ENCODE results near the gene CARD11.

CARD11 gene

DNA sequence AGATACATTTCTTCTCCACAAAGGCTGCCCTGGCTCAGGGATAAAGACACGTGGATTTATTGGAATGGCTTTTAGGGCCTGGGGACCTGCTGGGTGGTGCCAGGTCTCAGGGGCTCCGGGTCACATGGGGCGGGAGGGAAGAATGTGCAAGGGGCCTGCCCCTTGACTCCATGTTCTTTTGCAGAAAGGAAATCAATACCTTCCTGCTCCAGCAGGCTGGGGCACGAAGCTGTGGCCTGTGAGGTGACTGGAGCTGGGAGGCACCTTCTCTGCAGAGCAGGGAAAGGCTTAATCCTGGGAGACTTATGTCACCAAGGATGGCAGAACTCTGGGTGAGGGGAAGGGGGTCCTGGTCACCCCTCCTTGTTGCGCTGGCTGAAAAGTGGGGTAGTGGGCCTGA lies 157.3 kb downstream of the CARD11 start:
- DNase-seq: no peak
- TF ChIP-seq, protein P1, sequence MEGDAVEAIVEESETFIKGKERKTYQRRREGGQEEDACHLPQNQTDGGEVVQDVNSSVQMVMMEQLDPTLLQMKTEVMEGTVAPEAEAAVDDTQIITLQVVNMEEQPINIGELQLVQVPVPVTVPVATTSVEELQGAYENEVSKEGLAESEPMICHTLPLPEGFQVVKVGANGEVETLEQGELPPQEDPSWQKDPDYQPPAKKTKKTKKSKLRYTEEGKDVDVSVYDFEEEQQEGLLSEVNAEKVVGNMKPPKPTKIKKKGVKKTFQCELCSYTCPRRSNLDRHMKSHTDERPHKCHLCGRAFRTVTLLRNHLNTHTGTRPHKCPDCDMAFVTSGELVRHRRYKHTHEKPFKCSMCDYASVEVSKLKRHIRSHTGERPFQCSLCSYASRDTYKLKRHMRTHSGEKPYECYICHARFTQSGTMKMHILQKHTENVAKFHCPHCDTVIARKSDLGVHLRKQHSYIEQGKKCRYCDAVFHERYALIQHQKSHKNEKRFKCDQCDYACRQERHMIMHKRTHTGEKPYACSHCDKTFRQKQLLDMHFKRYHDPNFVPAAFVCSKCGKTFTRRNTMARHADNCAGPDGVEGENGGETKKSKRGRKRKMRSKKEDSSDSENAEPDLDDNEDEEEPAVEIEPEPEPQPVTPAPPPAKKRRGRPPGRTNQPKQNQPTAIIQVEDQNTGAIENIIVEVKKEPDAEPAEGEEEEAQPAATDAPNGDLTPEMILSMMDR (IDR thresholded peaks at IDR 0.05; ENCODE audit: low read depth, low read length): no peak
- Histone ChIP-seq H3K36me3 (no peaks in the 10 kb centered on the region), H3K4me3 (ENCODE audit: low read depth, low read length) (no peak overlapping the region), H3K27me3 (ENCODE audit: insufficient read depth, low read depth, severe bottlenecking) (no peaks in the 10 kb centered on the region), H3K27ac (no peak overlapping the region), H3K9me3 (ENCODE audit: severe bottlenecking) (no peaks in the 10 kb centered on the region)

DNA sequence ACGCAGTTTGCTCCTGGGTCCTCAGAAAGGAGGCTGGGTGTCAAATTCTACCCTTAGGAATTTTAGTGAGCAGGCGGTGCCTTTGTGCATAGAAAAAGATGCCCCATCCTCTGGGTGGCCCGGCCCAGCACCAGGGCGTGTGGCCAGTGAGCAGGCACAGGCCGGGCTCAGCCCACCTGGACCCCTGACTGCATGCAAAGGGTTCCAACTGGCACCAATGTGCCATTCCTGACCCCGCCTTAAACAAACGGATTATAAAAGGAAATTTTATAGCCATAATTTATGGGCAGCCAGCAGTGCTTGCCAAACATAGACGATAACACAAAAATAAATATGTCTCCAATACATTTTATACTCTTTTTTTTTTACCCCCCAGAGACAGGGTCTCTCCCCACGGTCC lies 159.5 kb downstream of the CARD11 start:
- H3K27ac ChIP-seq: no peak overlapping the region
- no peaks in the 10 kb centered on the region for H3K36me3 ChIP-seq
- no peak for DNase-seq
- no peaks in the 10 kb centered on the region for H3K9me3 ChIP-seq (ENCODE audit: severe bottlenecking)
- no peaks in the 10 kb centered on the region for H3K27me3 ChIP-seq (ENCODE audit: insufficient read depth, low read depth, severe bottlenecking)
- TF ChIP-seq, protein P1 (IDR thresholded peaks at IDR 0.05; ENCODE audit: low read depth, low read length): no peak
- H3K4me3 ChIP-seq (ENCODE audit: low read depth, low read length): no peak overlapping the region

DNA sequence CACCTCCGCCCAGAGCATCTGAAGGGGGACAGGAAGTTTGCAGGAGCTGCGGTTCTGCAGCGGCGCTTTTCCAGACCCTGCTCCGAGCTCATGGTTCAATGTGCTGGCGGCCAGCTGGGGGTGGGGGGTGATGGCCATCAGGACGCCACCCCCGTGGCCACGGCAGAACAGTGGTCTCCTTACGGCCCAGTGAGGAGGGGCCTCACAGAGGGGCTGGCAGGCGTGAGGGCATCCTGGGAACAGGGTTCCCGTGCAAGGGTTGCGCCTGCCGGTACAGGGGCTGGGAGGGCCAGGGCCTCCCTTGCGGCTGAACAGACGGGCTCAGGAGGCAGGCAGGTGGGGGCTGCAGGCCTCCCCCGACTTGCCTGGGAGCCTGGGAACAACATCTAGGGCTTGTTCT lies 160.6 kb downstream of the CARD11 start:
- H3K27ac ChIP-seq: no peak overlapping the region
- H3K4me3 ChIP-seq (ENCODE audit: low read depth, low read length): no peak overlapping the region
- no peaks in the 10 kb centered on the region for H3K27me3 ChIP-seq (ENCODE audit: insufficient read depth, low read depth, severe bottlenecking)
- H3K9me3 ChIP-seq (ENCODE audit: severe bottlenecking): no peaks in the 10 kb centered on the region
- H3K36me3 ChIP-seq: no peaks in the 10 kb centered on the region
- TF ChIP-seq, protein P1 (IDR thresholded peaks at IDR 0.05; ENCODE audit: low read depth, low read length): no peak
- no peak for DNase-seq

DNA sequence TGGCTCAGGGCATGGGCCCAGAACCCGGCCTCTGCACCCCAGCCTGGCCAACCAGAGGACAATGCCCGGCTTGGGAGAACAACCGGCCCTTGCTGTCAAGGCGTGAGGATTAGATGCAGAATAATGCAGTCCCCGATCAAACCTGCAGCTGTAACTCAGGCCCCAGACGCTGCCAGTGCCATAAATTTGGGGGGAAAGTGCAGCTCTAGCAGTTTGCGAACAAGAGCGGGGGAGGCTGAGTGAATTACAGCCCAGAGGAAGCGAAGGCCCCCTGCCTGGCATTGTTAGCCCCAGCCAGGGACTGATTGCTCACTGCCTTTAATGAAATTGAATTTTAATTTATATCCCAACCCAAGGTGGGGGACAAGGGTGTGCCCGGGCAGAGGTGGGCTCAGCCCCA lies 161.6 kb downstream of the CARD11 start:
- no peak for DNase-seq
- no peak overlapping the region for H3K27ac ChIP-seq
- TF ChIP-seq, protein P1 (IDR thresholded peaks at IDR 0.05; ENCODE audit: low read depth, low read length): no peak
- H3K36me3 ChIP-seq: no peaks in the 10 kb centered on the region
- no peaks in the 10 kb centered on the region for H3K27me3 ChIP-seq (ENCODE audit: insufficient read depth, low read depth, severe bottlenecking)
- H3K9me3 ChIP-seq (ENCODE audit: severe bottlenecking): no peaks in the 10 kb centered on the region
- no peak overlapping the region for H3K4me3 ChIP-seq (ENCODE audit: low read depth, low read length)

DNA sequence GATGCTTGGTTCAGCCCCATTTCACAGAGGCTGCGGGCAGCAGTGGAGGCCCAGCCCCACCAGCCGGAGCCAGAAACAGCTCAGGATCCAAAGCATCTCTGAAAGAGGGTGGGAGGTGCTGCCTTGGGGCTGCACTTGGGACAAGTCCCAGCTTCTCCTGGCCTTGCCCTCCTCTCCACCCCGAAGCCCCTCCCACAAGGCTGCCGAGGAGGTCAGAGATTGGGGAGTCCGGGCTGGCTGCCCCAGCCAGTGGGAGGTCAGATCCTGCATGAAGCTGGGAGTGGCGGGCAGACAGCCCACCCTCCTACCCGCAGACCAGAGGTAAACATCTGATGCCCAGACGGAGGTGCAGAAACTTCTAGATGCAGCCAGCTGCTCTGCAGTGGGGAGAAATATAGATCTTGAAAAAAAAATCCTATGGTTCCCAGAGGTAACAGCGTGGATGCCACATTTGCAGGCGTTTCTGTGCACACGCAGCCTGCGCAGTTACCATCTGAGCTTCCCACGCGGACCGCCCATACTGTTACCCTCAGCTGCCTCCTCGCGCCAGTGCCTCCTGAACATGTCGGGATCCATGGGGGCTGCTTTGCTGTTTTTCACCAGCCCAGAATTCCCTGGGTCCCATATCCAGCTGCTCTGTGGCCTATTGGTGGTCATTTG lies 162.7 kb downstream of the CARD11 start:
- Histone ChIP-seq H3K27me3 (ENCODE audit: insufficient read depth, low read depth, severe bottlenecking) (no peaks in the 10 kb centered on the region), H3K4me3 (ENCODE audit: low read depth, low read length) (no peak overlapping the region), H3K9me3 (ENCODE audit: severe bottlenecking) (no peaks in the 10 kb centered on the region), H3K36me3 (no peaks in the 10 kb centered on the region), H3K27ac (no peak overlapping the region)
- no peak for DNase-seq
- TF ChIP-seq, protein P1 (IDR thresholded peaks at IDR 0.05; ENCODE audit: low read depth, low read length): no peak

DNA sequence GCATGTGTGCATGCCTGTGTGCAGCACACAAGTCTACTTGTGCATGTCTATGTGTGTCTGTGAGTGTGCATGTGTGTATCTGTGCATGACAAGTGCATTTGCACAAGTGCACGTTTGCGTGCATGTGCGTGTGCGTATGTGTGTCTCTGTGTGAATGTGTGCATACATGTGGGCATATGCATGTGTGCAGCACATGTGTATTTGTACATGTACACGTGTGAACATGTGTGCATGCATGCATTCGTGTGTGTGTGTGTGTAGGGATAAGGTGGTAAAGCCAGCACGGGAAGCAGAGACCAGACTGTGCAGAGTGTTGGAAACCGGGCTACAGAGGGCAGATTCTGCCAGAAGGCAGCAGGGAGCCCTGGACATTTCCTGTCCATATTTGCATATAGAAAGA lies 163.6 kb downstream of the CARD11 start:
- no peak overlapping the region for H3K27ac ChIP-seq
- TF ChIP-seq, protein P1 (IDR thresholded peaks at IDR 0.05; ENCODE audit: low read depth, low read length): no peak

More for the DNA sequence above, 163.6 kb downstream of the CARD11 start:
- no peak for DNase-seq
- no peaks in the 10 kb centered on the region for H3K27me3 ChIP-seq (ENCODE audit: insufficient read depth, low read depth, severe bottlenecking)
- H3K9me3 ChIP-seq (ENCODE audit: severe bottlenecking): no peaks in the 10 kb centered on the region
- no peak overlapping the region for H3K4me3 ChIP-seq (ENCODE audit: low read depth, low read length)
- H3K36me3 ChIP-seq: no peaks in the 10 kb centered on the region

Measured in WERI-Rb-1 (cell line).